GM21528 (cell line): ENCODE data around the gene BCL2.
"Not testable (repeated sequence)": the region's sequence is repeated elsewhere in the genome, so short reads cannot be mapped to it uniquely, and the experiment has no call there.

Experiments
- ATAC-seq: cut with Tn5 transposase; IDR thresholded peaks from one replicate; pipeline ENCODE4 v1.9.1; 2021; ENCODE audit warnings: mild to moderate bottlenecking, moderate library complexity; ENCODE audit not compliant: unreplicated experiment, low FRiP score

Gene BCL2

DNA sequence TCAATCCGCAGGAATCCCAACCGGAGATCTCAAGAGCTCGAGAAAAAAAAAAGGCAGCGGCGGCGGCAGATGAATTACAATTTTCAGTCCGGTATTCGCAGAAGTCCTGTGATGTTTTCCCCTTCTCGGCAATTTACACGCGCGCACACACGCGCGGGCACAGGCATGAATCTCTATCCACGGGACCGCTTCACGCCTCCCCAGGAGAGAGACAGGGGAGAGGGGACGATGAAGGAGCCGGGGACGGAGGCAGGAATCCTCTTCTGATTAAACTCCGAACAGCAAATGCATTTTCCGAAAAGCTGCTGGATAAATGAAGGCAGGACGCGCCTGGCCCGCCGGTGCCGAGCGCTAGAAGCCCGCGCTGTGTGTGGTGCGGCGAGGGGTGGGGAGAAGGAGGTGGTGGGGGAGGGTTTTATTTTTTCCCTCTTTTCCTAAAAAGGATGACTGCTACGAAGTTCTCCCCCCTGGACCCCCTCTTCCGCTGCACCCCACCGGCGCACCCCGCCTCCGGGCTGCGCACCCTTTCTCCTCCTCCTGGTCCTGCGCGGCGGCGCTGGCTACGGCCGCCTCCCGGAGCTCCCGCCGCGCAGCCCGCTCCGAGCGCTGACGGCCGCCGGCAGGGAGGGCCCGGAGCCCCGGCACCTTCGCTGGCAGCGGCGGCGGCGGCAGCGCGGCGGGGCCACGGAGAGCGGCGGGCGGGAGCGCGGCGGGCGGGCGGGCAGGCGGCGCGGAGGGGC lies at the start of gene BCL2:
Gene BCL2, minus strand, starts transcription at position 387 of the 740 bp plus-strand sequence.
- ATAC-seq: peak; percentile 21

DNA sequence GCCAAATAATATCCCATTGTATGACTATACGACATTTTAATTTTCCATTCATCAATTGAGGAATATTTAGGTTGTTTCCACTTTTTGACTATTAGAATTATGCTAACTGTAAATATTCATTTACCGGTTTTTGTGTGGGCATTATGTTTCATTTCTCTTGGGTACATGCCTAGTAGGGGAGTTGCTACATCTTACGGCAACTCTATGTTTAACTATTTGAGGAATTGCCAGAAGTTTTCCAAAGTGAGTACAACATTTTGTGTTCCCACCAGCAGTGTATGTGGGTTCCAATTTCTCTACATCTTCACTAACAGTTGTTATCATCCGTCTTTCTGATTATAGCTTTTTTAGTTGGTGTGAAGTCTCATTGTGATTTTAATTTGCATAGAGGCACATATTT lies 49.0 kb upstream of the BCL2 start:
- no peak for ATAC-seq

DNA sequence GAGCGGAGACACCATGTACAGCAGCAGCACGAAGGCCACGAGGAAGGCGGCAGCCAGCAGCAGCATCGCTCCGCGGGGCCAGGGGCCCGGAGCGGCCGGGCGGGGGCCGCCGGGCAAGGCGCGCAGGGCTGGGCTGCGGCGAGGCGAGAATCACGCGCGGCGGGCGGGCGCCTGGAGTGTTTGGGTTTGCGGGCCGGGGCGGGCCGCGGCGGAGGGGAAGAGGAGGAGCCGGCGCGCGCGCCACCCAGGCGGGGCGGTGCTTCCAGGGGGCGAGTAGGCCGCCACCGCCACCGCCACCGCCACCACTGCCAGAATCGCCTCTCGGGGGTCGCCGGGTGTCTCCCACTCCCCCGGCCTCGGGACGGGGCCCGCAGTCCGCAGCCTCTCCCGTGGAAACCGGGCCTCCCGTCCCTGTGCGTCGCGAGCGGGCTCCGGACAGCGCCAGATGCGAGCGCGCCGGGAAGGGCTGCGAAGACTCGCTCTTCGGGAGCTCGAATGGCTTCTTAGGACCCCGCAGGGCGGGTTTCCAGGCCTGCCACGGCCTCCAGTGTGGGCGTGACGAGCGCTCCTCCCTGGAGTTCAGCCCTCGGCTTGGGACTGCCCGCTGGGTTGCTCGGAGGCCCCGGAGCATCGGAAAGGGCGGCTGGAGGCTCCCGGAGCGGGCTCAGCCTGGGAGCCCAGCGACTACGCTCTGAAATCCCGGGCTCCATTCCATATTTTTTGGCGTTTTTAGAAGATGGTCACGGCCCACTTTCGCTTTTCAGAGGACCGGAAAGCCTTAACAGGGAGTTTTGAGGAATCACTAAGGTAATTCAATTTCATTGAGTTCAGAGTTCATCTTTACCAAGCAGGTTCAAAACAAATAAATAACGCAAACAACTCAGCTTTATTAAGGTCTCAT lies 47.7 kb upstream of the BCL2 start, which contains the start of gene KDSR:
Gene KDSR, minus strand, starts transcription at position 154 of the 901 bp plus-strand sequence. Its CDS starts 88 bp downstream, at position 66.
- peak; percentile 90 for ATAC-seq

DNA sequence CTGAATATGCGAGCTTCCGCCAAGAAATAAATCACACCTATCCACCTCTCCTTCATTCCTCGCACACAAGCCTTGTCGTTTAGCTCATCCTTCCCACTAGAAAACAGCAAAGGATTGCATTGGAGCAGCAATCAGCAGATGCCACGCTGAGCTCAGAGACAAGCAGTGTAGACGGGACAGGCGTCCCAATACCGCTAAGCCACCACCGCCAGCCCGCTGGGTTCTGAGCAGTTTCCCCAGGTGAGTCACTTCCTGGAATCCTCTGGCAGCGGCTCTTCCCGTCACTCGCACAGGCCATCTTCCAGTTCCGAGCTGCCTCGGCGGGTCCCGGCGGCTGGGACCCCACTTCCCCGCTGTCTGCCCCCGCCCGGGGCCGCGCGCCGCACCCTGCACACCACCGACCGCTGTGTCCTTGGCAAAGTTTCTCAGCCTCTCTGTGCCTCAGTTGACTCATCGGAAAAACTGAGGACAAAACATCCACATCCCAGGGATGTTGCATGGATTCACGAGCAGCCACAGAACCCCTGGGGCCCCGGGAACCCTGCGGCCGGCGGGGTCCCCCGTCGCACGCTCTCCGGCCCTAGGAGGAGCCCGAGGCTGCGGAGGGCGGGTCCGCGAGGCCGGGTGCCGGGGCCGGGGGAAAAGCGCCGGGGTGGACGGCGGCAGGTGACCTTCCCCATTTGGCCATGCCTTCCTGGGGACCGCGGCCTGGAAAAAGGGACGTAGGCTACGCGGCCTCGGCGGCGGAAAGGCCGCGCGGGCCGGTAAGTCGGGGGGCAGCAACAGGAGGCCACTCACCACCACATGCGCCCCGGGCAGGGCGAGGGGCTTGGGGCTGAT lies 46.9 kb upstream of the BCL2 start:
- peak; percentile 51 for ATAC-seq

DNA sequence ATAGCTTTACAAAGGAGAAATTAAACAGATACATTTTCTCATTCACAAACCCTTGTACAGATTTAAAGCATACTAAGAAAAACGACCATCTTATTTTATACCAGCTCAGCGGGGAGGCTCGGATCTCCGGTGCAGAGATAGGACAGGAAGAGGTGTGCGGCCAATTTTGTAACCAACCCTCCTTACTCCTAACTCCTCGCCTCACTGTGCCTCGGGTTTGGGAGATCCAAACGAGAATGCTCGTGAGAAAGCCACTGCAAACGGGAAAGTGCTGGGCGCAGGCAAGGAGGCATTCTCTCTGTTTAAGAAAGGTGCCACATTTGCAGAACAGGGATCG lies 46.3 kb upstream of the BCL2 start:
- no peak for ATAC-seq

DNA sequence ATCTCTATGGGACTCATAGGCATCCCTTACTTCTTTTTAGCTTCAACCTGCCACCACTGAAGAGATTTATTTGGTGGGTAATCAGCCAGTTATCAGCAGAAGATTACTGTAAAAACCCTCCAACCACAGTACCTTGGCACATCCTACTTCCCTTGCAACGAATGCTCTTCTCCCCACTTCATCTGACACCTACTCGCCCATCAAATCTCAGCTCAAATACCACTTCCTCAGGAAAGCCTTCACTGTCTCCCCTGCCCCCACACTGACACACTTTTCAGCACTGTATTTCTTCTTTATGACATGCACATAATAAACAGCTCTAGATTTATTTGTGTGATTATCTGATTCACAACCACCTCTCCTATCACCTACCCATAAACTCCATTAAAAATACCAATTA lies 44.4 kb upstream of the BCL2 start:
- no peak for ATAC-seq

DNA sequence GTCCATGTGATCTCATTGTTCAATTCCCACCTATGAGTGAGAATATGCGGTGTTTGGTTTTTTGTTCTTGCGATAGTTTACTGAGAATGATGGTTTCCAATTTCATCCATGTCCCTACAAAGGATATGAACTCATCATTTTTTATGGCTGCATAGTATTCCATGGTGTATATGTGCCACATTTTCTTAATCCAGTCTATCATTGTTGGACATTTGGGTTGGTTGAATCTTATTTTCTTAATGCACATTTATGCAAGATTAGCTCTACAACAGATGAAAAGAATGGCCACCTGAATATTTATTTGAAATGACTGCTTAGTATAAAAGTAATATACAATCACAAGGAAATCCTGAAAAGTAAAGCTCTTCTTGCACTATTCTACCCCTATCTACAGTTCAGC lies 43.9 kb upstream of the BCL2 start:
- ATAC-seq: not testable (repeated sequence)

DNA sequence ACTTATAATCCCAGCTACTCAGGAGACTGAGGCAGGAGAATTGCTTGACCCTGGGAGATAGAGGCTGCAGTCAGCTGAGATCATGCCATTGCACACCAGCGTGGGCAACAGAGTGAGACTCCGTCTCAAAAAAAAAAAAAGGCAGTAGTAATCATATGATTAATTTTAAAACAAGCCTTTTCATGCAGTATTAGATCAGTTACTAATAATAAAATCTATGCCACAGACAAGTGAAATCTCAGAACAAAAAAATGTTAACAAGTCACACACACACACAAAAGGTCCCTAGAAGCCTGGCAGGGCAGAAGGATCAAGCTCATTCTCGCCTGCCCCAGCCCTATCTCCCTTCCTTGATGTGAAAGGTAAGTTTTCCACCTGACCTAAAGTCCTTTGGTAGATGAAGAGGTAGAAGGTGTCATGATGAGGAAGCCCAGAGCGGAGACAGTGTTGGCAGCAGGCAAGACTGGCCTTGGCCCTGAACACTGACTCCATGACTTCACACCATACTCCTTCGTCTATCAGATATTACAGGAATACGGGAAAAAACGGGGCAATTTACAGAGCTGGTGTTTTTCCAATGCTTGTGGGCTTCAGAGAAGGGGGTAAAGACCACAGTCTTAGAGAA lies 36.8 kb upstream of the BCL2 start:
- ATAC-seq: no peak

DNA sequence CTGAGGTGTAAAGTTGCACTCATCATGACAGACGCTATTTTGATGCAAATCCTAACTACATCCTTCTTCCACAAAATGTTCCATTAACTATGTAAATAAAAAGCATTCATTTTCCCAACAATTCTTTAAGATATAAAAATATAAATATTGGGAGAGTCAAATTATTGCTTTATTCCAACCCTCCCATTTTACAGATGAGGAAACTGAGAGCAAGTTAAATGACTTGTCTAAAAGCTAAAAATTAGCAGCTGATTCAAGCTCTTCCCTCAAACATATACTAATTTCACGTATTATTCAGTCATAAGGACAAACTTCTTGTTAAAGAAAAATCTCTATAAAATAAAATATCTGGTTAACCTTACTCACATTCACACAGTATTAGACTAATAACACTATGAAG lies 30.7 kb upstream of the BCL2 start:
- no peak for ATAC-seq

DNA sequence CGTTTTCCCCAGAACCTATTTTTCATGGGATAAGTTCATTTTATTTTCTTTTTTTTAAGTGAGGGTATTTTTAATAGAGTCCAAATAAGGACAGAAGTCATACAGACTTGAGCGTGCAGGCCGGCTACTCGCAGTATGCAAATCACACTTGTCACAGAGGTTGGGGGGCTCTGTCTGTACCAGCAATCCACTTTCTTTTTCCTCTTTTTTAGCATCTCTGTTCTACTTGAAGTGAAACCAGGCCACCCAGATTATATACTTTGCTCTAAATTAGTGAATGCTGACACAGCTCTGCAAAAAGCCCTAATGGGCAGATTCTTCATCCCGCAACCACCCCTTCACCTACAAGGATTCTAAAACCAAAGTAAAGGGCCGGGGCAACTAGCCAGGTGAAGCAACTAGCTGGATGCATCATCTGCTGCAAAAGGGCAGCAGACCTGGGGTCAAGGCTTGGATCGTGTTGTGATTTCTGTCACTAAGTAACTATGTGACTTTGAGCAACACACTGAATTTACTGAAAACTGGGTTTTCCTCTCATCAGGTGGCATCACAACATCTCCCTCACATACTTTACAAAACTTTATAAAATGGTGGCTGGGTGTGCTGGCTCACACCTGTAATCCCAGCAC lies 29.1 kb upstream of the BCL2 start:
- ATAC-seq: peak; percentile 66

DNA sequence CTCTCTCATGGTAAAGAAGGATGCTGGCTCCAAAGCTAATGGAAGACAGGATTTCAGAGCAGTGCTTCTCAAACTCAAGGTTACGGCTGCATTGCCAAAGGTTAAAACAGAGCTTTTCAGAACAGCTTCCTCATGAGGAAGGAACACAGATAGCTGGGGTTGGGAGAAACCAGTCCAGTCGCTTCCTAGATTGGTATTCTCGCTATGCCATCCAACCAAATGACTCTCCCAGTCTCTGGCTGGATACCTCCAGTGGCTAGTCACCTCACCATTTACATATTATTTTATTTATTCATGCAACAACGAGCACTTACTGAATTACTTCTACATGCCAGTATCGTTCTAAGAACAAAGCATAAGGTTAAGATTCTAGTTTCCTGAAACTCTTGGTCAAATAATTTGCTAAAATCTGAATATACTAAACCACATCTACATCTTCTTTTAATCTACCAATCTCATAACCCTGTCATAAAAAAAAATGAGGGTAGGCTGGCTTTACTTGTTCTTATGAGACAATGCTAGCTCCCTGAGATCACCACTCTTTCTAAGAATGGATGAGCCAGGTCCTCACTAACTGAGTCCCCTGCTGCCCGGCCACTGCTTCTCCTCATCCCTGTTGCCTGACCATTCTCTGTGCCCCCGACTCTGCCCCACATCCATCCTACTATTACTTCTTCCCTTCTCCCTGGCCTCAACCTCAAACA lies 27.1 kb upstream of the BCL2 start:
- no peak for ATAC-seq

DNA sequence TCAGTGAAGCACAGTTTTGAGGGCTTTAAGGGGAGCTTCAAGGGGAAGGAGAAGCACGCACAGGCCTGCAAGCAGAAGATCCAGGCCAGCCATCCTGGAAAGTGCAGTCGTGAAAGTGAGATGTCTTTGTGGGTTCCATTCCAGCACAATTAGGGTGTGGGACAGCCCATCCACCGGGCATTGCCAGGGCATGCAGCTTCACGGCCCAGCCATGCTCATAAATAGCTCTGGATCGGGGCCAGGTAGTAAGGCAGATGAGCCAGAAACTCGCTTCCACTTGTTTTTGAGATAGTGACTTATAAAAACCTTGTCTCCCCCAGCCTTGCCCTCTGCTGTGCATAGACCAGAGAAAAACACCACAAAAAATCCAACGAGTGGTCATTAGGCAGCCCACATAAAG lies 26.5 kb upstream of the BCL2 start:
- no peak for ATAC-seq

DNA sequence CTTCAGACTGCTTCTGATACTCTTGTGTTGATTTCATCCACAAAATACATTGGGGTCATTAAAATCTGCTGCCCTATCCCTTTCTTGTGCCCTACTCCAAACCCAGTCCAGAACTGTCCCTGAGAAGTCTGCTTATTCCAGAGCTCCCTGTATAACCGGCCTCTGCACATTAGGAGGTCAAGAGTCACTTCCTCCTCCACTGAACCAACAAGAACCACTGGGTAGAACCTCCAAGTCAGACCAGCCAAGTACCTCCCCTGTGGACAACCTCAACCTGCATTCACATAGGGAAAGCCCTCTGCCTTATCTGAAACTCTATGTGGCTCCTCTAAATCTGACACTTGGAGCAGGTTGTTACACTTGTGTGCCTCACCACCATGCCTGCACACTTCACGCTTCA lies 25.3 kb upstream of the BCL2 start:
- ATAC-seq: no peak

DNA sequence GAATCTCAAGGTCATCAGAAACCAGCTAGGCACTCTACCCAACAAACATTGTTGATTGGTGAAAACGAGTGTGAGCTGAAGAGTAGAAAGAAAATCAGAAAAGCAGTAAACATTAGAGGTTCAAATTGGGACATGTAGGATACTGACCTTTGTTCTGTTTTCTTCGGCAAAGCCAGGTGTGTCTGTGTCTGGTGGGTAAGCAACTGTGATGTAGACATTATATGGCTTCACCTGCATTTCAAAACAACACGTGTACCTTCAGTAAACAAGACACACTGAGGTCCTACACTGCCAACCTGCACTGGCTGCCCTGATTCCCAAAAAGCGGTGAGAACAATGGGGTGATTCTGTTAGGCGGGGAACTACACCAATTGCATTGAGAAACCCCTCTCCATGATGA lies 24.7 kb upstream of the BCL2 start:
- no peak for ATAC-seq

DNA sequence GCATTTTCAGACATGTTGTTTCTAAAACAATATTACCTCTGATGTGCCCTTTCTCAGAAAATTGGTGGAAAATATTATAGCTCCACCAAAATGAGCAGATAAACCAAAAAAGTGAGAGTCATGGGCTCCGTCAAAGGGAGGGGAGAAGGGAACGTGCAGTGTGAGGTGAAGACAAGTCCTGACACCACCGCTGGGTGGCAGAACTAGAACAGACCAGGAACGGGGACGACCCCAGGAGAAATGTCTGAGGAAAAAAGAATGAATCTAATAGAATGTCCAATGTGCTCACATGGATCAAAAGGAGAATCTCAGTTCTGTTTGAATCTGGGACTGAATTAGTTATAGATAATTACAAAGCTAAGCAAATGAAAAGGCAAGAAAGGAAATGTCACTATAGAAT lies 22.6 kb upstream of the BCL2 start:
- no peak for ATAC-seq

DNA sequence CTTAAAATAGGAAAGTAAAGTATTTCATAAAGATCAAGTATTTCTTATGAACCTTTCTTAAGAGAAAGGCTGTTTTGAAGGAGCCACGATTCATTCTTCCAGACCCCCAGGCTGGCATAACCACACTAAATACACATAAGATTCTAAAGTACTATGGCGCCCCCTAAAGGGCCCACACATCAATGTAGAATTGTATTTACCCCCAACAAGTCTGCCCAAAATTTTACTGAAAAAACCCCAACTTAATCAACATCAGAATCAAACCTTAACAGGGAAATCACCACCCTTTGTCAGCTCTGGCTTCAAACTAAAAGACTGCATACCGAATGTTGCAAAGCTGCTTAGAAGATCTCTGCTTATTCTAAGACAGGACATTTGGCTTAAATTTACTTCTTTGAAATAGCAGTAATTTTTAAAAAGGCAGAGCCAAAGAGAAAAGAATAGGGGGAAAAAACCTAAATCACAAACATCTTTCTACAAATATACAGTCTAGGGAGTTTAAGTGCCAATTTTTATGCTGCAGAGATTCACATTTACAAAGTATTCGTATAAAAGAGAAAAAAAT lies 20.4 kb upstream of the BCL2 start:
- no peak for ATAC-seq

DNA sequence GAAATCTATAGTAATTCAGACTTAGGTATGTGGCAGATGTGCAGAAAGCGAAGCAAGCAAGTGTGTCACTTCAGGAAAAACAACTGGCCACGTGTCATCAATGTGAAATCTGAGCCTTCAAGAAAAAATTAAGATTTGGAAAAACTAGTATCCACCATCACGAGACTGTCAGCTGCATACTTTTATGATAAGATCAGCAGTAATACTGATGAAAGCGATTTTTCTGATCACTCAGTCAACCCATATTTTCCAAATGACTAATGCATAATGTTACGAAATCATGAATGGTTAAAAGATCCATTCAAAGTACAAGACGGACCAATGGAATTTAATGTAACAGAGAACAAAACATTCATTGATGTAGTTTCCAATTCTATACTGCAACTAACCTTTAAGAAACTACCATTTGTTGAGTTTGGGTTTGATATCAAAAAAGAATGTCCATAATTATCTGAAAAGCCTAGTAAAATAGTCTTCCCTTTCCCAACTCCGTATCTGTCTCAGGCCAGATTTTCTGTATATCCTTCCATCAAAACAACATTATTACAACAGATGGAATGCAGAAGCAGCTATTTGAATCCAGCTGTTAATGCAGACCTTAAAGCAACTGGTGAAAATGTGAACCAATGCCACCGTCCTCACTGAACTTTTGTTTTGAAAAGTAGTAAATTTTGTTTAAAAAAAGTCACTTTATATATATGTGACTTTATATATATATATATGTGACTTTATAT lies 17.0 kb upstream of the BCL2 start:
- ATAC-seq: no peak

DNA sequence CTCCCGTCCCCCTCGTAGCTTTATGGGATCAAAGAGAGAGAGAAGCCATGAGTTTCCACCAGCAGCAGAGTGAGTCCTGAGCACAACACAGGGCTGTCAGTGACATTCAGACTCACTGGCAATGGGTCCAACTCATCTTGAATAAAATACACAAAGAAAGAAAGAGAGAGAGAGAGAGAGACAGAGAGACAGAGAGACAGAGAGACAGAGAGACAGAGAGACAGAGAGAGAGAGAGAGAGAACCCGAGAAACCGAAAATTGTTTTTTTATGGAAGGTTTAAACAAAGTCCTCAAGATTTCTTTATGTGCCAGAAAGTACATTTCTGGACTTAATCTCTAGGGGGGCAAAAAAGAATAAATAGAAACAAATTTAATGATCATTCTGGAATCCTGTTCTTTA lies 11.5 kb upstream of the BCL2 start:
- ATAC-seq: no peak
